DND-41 (cell line): ENCODE data around the gene CAPZA1.

Experiments used
- EZH2 ChIP-seq: IDR thresholded peaks from 3 replicates; pipeline ENCODE4 v1.6.1; 2012; ENCODE audit warnings: borderline replicate concordance, low read depth, mild to moderate bottlenecking, moderate library complexity, low read length, inconsistent platforms; ENCODE audit not compliant: severe bottlenecking
- TF ChIP-seq, protein P1 (sequence below): IDR thresholded peaks from 2 replicates; pipeline ENCODE4 v1.5.1; 2012; ENCODE audit warnings: borderline replicate concordance, low read length, moderate library complexity, mild to moderate bottlenecking; ENCODE audit not compliant: poor library complexity, severe bottlenecking; ENCODE audit errors: extremely low read depth

DNA sequence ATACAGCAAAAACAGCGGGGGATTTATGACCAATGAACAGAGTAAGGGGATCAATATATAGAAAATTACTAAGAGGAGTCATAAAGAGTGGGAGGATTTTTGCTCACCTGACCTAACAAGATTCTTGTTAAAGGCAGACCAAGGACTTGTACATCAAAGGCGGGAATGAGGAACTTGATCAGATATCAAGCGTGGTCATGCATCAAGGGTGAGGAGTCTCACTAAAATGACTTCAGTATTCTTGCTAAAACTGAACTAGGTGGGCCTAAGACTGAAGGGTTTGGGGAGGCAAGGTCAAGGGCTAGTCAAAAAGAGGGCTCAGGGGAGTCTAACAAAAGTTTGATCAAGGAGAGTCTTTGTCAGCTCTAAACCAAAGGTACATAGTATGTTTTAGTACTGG lies 56.9 kb downstream of the CAPZA1 start:
- TF ChIP-seq, protein P1, sequence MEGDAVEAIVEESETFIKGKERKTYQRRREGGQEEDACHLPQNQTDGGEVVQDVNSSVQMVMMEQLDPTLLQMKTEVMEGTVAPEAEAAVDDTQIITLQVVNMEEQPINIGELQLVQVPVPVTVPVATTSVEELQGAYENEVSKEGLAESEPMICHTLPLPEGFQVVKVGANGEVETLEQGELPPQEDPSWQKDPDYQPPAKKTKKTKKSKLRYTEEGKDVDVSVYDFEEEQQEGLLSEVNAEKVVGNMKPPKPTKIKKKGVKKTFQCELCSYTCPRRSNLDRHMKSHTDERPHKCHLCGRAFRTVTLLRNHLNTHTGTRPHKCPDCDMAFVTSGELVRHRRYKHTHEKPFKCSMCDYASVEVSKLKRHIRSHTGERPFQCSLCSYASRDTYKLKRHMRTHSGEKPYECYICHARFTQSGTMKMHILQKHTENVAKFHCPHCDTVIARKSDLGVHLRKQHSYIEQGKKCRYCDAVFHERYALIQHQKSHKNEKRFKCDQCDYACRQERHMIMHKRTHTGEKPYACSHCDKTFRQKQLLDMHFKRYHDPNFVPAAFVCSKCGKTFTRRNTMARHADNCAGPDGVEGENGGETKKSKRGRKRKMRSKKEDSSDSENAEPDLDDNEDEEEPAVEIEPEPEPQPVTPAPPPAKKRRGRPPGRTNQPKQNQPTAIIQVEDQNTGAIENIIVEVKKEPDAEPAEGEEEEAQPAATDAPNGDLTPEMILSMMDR: no peak
- no peak for TF ChIP-seq EZH2
